GM12891 (cell line): ENCODE results near the gene OSTN.

Experiments used
- PAX5 ChIP-seq: IDR thresholded peaks from 2 replicates; pipeline ENCODE4 v1.6.1; 2011; ENCODE audit warnings: low read length, moderate library complexity, mild to moderate bottlenecking; ENCODE audit not compliant: insufficient read depth, severe bottlenecking
- POLR2A ChIP-seq: IDR thresholded peaks from 2 replicates; pipeline ENCODE4 v1.6.1; 2011; ENCODE audit warnings: low read depth, low read length, control low read depth
- POLR2AphosphoS5 ChIP-seq: IDR thresholded peaks from 2 replicates; pipeline ENCODE4 v1.6.1; 2011; ENCODE audit warnings: low read depth, low read length, control low read depth
- SPI1 ChIP-seq: IDR thresholded peaks from 2 replicates; pipeline ENCODE4 v1.6.1; 2011; ENCODE audit warnings: low read depth, low read length, control low read depth
- TAF1 ChIP-seq: IDR thresholded peaks from 2 replicates; pipeline ENCODE4 v1.6.1; 2011; ENCODE audit warnings: low read depth, low read length, control low read depth

GRCh38 chr3:191192941-191193340 lies 6.1 kb upstream of the OSTN start:
- TF ChIP-seq POLR2AphosphoS5 (no peak), TAF1 (no peak), POLR2A (no peak), SPI1 (no peak), PAX5 (no peak)
